Endothelial cell of umbilical vein (primary cell): Measurements from ENCODE around the gene MYOG.

Experiments
- EZH2 ChIP-seq: IDR thresholded peaks from 2 replicates; pipeline ENCODE4 v1.6.1; 2012; ENCODE audit warnings: borderline replicate concordance, low read depth, mild to moderate bottlenecking, moderate library complexity, low read length, inconsistent platforms; ENCODE audit not compliant: severe bottlenecking
- GATA2 ChIP-seq: IDR thresholded peaks from 2 replicates; pipeline ENCODE4 v1.7.0; 2011; ENCODE audit warnings: low read depth, mild to moderate bottlenecking, moderate library complexity, mixed read lengths, low read length; ENCODE audit not compliant: insufficient read length, insufficient read depth
- MAX ChIP-seq: IDR thresholded peaks from 2 replicates; pipeline ENCODE4 v1.6.1; 2011; ENCODE audit not compliant: insufficient read depth, insufficient read length
- MYC ChIP-seq: IDR thresholded peaks from one replicate; pipeline ENCODE4 v1.6.1; 2011; ENCODE audit warnings: mild to moderate bottlenecking, low read depth, low read length
- POLR2A ChIP-seq: IDR thresholded peaks from 2 replicates; pipeline ENCODE4 v1.6.1; 2012; ENCODE audit warnings: low read depth, mild to moderate bottlenecking, control low read depth, low read length
- POLR2AphosphoS5 ChIP-seq: IDR thresholded peaks from 2 replicates; pipeline ENCODE4 v1.6.1; 2012; ENCODE audit warnings: low read depth, mild to moderate bottlenecking, control low read depth, low read length, moderate library complexity; ENCODE audit not compliant: insufficient read depth
- TF ChIP-seq, protein P1 (sequence below), 2 donors: IDR thresholded peaks; 1 replicate in 1 of 2; 2 replicates in 1 of 2; pipeline ENCODE4 v1.5.1; 2011; ENCODE audit warnings: low read length in 2 of 2, mild to moderate bottlenecking in 2 of 2, moderate library complexity in 2 of 2, control low read depth in 1 of 2, inconsistent platforms in 1 of 2, low read depth in 1 of 2; ENCODE audit not compliant: insufficient read depth in 1 of 2; ENCODE audit errors: extremely low read depth in 1 of 2

DNA sequence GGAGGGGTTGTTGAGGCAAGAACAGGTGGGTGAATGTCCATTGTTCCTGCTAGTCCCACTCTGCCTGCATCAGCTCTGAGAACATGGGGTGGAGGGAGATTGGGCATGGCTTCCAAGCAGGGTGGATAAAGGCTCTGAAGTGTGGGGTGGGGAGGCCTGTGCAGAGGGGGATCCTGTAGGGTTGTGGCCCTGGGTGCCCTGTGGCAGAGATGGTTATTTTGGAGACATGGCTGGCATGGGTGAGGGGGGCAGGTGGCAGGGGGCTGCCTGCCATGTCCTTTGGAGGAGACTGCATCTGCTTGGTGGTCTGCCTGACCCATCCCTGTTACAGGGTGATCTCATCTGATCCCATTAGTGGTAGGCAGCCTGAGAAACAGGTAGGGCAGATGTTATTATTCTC lies 11.2 kb downstream of the MYOG start:
- TF ChIP-seq EZH2 (no peak), POLR2AphosphoS5 (no peak), POLR2A (no peak), MAX (no peak), GATA2 (no peak), MYC (no peak)
- TF ChIP-seq, protein P1, sequence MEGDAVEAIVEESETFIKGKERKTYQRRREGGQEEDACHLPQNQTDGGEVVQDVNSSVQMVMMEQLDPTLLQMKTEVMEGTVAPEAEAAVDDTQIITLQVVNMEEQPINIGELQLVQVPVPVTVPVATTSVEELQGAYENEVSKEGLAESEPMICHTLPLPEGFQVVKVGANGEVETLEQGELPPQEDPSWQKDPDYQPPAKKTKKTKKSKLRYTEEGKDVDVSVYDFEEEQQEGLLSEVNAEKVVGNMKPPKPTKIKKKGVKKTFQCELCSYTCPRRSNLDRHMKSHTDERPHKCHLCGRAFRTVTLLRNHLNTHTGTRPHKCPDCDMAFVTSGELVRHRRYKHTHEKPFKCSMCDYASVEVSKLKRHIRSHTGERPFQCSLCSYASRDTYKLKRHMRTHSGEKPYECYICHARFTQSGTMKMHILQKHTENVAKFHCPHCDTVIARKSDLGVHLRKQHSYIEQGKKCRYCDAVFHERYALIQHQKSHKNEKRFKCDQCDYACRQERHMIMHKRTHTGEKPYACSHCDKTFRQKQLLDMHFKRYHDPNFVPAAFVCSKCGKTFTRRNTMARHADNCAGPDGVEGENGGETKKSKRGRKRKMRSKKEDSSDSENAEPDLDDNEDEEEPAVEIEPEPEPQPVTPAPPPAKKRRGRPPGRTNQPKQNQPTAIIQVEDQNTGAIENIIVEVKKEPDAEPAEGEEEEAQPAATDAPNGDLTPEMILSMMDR (IDR thresholded peaks at IDR 0.05; ENCODE audit: extremely low read depth in 1 of 2, insufficient read depth in 1 of 2, low read depth in 1 of 2, low read length in 2 of 2), result no peak
